ENCODE data around the gene ATP6V0B. TPM values are rescaled to one million over a fixed set of nuclear protein-coding genes. Genes with fewer than 3 reads are reported as not detected.

ATP6V0B gene
- total RNA-seq, 1 experiment from 2014 or later = 241 TPM

DNA sequence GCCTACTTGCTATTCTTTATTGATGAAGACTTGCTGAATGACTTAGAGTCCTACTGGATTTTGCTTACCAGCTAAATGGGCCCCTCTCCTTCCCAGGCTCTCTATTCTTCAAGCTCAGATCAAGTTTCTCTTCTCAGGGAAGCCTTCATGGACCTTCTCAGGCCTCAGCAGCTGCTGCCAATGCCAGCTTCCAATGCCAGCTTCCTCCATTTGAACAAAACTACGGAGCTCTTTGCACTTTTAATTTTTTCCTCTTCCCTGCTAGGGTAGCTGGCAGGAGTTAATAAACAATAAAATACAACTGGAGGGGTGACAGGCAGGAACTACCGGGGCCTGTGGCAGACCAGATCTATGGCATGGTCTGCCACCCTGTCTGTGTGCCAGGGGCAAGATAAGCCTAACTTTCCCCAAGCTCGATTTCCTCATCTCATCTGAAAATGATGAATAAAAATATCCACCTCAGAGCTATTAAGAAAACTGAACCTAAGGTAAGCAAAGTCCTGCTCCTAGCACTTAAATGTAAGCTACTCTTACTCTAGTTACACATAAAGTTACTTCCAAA is 29.0 kb upstream of the ATP6V0B start:
- ChIA-PET POLR2A (ENCODE audit: unreplicated experiment) (interaction anchor here (0.5 kb wide), 2 partner anchors 125 to 296 kb away, joined by 3 to 4 read pairs; partner anchors contain the start of gene KDM4A), CTCF (interaction anchor here (1.1 to 2.2 kb wide), 3 partner anchors 10 to 183 kb away, joined by 7 to 9 read pairs (median 9); partner anchors contain the start of gene ARTN)
- BruUV-seq (replicated peaks) = TSS peak; percentile 86
- peak overlapping the region; percentile 100 for H3K4me2 ChIP-seq (ENCODE audit: low read length)
- TF ChIP-seq EZH2phosphoT487 (IDR thresholded peaks at IDR 0.05; ENCODE audit: borderline replicate concordance, low read length) (no peak), EZH2 (IDR thresholded peaks at IDR 0.05; ENCODE audit: low read length, unreplicated experiment) (no peak)
- TF ChIP-seq, protein P1, sequence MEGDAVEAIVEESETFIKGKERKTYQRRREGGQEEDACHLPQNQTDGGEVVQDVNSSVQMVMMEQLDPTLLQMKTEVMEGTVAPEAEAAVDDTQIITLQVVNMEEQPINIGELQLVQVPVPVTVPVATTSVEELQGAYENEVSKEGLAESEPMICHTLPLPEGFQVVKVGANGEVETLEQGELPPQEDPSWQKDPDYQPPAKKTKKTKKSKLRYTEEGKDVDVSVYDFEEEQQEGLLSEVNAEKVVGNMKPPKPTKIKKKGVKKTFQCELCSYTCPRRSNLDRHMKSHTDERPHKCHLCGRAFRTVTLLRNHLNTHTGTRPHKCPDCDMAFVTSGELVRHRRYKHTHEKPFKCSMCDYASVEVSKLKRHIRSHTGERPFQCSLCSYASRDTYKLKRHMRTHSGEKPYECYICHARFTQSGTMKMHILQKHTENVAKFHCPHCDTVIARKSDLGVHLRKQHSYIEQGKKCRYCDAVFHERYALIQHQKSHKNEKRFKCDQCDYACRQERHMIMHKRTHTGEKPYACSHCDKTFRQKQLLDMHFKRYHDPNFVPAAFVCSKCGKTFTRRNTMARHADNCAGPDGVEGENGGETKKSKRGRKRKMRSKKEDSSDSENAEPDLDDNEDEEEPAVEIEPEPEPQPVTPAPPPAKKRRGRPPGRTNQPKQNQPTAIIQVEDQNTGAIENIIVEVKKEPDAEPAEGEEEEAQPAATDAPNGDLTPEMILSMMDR (conservative IDR thresholded peaks at IDR 0.05; ENCODE audit: low read depth, low read length) = no peak
- H3F3A ChIP-seq (ENCODE audit: low read length, unreplicated experiment) = no peaks in the 10 kb centered on the region
- H3K79me2 ChIP-seq (ENCODE audit: low read length) = peaks cover 53% of the 10 kb centered on the region
- H2AFZ ChIP-seq (ENCODE audit: low read length) = peak overlapping the region; percentile 86
- peak overlapping the region; percentile 97 for H3K9ac ChIP-seq (ENCODE audit: low read length)
- H3K9me3 ChIP-seq (ENCODE audit: low read length) = no peaks in the 10 kb centered on the region
- H3K27ac ChIP-seq (ENCODE audit: low read length) = peak overlapping the region; percentile 84; the same call in 1 of the 2 replicates
- peaks cover 6% of the 10 kb centered on the region; the same call in 1 of the 2 replicates for H3K36me3 ChIP-seq (ENCODE audit: low read depth, low read length)
- ATAC-seq (no peak), DNase-seq (no peak)
- no peaks in the 10 kb centered on the region for H3K9me2 ChIP-seq (replicated peaks; ENCODE audit: low read length)
- intact Hi-C loops (cut with micrococcal nuclease) = loop anchor here (2.0 to 5.0 kb wide), 2 partner anchors 23 to 238 kb away; partner anchors contain the start of gene ST3GAL3
- H4K20me1 ChIP-seq (ENCODE audit: low read length) = no peaks in the 10 kb centered on the region
- peak overlapping the region; percentile 99 for H3K4me3 ChIP-seq (ENCODE audit: low read length)
- H3K4me1 ChIP-seq (ENCODE audit: insufficient read depth, low read length) = peaks cover 24% of the 10 kb centered on the region
- H3K27me3 ChIP-seq (ENCODE audit: low read length) = no peaks in the 10 kb centered on the region

DNA sequence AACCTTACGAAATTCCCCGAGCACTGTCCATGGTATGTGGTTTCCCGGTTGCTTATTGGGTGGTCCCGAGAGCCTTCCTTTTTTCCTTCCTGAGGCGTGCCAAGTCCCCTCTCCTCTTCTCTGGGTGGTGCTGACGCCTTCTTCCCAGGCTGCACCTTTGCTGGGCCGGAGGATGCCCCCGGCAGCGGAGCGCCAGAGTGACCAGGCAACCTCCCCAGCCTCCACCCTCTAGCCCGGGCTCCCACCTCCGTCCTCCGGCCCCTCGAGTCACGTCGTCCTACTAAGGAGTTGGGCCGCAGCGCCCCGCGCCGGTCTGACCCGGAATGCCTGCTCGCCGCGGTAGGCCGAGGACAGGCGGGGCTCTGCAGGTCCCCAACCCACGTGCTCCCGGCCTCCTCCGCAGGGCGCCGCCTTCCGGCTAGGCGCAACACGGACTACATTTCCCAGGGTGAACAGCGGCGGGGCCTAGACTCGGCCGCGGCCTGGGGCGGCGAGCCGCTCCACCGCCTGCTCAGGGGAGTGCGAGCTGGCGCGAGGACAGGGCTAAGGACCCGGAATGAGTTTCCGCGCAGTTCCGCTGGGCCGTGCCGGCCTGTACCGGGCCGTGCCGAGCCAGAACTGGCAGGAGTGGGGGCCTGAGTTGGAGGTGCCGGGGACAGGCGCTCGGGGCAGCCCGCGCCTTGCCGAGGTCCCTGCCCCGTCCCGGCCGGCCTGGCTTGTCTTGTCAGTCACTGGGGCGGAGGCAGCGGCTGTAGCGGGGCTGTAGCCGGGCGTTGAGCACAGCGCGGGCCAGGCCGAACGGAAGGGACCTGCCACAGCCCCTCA is 28.3 kb upstream of the ATP6V0B start, which contains the start of gene IPO13:
IPO13 (plus strand) TSS at position 715 of the 825 bp plus-strand sequence. CDS start 651 bp downstream, outside the sequence.
- DNase-seq (peak; percentile 96), ATAC-seq (peak; percentile 93)
- no peaks in the 10 kb centered on the region for H3K9me3 ChIP-seq (ENCODE audit: low read length)
- H3K9me2 ChIP-seq (replicated peaks; ENCODE audit: low read length) = no peaks in the 10 kb centered on the region
- peak within 1 kb of the TSS; percentile 100 for H3K4me2 ChIP-seq (ENCODE audit: low read length)
- H3K27me3 ChIP-seq (ENCODE audit: low read length) = no peaks in the 10 kb centered on the region
- H4K20me1 ChIP-seq (ENCODE audit: low read length) = no peaks in the 10 kb centered on the region
- H3K36me3 ChIP-seq (ENCODE audit: low read depth, low read length) = peaks cover 6% of the 10 kb centered on the region; the same call in 1 of the 2 replicates
- peaks cover 29% of the 10 kb centered on the region for H3K4me1 ChIP-seq (ENCODE audit: insufficient read depth, low read length)
- peak within 1 kb of the TSS; percentile 84 for H3K27ac ChIP-seq (ENCODE audit: low read length)
- intact Hi-C loops (cut with micrococcal nuclease) = loop anchor here (2.0 to 5.0 kb wide), 2 partner anchors 22 to 239 kb away; partner anchors contain the start of gene ST3GAL3
- H3F3A ChIP-seq (ENCODE audit: low read length, unreplicated experiment) = no peaks in the 10 kb centered on the region
- TF ChIP-seq, protein P1 (conservative IDR thresholded peaks at IDR 0.05; ENCODE audit: low read depth, low read length) = peak; percentile 79
- TF ChIP-seq EZH2phosphoT487 (IDR thresholded peaks at IDR 0.05; ENCODE audit: borderline replicate concordance, low read length) = no peak
- ChIA-PET CTCF (interaction anchor here (1.1 to 2.2 kb wide), 3 partner anchors 11 to 183 kb away, joined by 7 to 9 read pairs (median 9); partner anchors contain the start of gene ARTN), POLR2A (ENCODE audit: unreplicated experiment) (interaction anchor here (0.5 kb wide), 1 partner anchor 125 kb away, joined by 4 read pairs; no protein-coding TSS in a partner anchor)
- no TSS peak for BruUV-seq (replicated peaks)
- peaks cover 60% of the 10 kb centered on the region for H3K79me2 ChIP-seq (ENCODE audit: low read length)
- H3K9ac ChIP-seq (ENCODE audit: low read length) = peak within 1 kb of the TSS; percentile 97
- H2AFZ ChIP-seq (ENCODE audit: low read length) = peak within 1 kb of the TSS; percentile 86
- peak within 1 kb of the TSS; percentile 99 for H3K4me3 ChIP-seq (ENCODE audit: low read length)
